Lower lobe of right lung (tissue), 2 donors: ENCODE results near the gene SNED1. TPM values are rescaled to one million over a fixed set of nuclear protein-coding genes. Genes with fewer than 3 reads are reported as not detected.
A peak's percentile ranks its signal among the peaks of the same experiment; 100 is the strongest.

Experiments used
- ATAC-seq, 2 donors: fragments of 200-7000 bp; cut with Tn5 transposase; one replicate each; pipeline ENCODE4 v1.9.1; 2020 to 2022; ENCODE audit warnings: mild to moderate bottlenecking in 2 of 2, moderate library complexity in 2 of 2
- DNase-seq: peaks from one replicate; pipeline ENCODE4 v3.0.0-alpha.2; 2020
- H3K27ac ChIP-seq: fragments of 200-600 bp; one replicate; pipeline ENCODE4 v1.8.0; 2022
- H3K27me3 ChIP-seq: fragments of 200-600 bp; one replicate; pipeline ENCODE4 v1.8.0; 2022; ENCODE audit warnings: low read depth
- H3K36me3 ChIP-seq: fragments of 200-600 bp; one replicate; pipeline ENCODE4 v1.8.0; 2022; ENCODE audit warnings: mild to moderate bottlenecking
- H3K4me1 ChIP-seq: fragments of 200-600 bp; one replicate; pipeline ENCODE4 v1.8.0; 2022
- H3K4me3 ChIP-seq: fragments of 200-600 bp; one replicate; pipeline ENCODE4 v1.8.0; 2022; ENCODE audit warnings: mild to moderate bottlenecking
- H3K9me3 ChIP-seq: fragments of 200-600 bp; one replicate; pipeline ENCODE4 v1.8.0; 2022
- intact Hi-C: fragments of 100-400 bp; cut with DNase I; formaldehyde crosslinking; loops from one replicate; pipeline ENCODE4 v1.11.0; 2022
- total RNA-seq: library from RNA; stranded (reverse); fragmentation: NEBNext Ultra II Directional; extraction: Animal tissue kit (Norgen Biotek cat#: 25700); gene quantifications from one replicate; pipeline ENCODE4 v1.2.1, GENCODE V29; 2021
- TF ChIP-seq, protein P1 (sequence below): fragments of 200-600 bp; IDR thresholded peaks from one replicate; pipeline ENCODE4 v1.8.0; 2022; ENCODE audit warnings: antibody characterized with exemption, mild to moderate bottlenecking
- donor health status: DM: no; HTN: yes; CAD: no; lungs with severe emphysema.

The SNED1 gene
- total RNA-seq, 1 donor from 2014 or later, result 36.2 TPM

DNA sequence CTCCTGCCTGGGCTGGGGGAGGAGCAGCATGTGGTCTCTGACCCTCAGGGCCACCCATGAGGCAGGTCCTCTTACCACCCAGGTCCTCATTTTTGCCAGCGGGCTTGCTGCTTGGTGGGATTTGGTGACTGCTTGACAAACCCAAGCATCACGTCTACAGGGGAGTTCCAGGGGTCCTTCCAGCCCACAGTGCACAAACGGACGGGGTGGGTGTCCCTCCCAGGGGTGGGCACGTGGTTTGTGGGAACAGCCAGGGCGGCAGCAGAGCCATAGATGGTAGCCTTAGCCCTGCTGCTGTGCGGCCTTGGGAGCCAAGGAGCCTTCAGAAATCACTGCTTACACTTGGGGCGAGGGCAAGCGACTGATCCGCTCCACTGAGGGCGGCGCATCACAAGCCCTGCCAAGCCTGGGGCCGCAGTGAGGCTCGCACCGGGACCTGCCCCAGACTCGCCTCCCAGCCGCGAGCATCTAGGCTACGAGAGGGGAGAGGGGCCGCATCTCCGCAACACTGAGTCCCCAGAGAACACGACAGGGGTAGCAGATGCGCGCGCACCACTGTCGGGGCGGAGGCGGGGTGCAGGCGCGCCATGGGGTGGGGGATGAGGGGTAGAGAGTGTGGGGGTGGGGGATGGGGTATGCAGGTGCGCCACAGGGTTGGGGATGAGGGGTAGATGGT lies 36.9 kb downstream of the SNED1 start:
- no peak for DNase-seq
- H3K4me1 ChIP-seq, result peaks cover 15% of the 10 kb centered on the region
- no peaks in the 10 kb centered on the region for H3K9me3 ChIP-seq
- H3K4me3 ChIP-seq, result no peak overlapping the region
- peaks cover 65% of the 10 kb centered on the region for H3K36me3 ChIP-seq
- no peak overlapping the region for H3K27ac ChIP-seq
- intact Hi-C loops, result no loop called here
- no peaks in the 10 kb centered on the region for H3K27me3 ChIP-seq
- TF ChIP-seq, protein P1, sequence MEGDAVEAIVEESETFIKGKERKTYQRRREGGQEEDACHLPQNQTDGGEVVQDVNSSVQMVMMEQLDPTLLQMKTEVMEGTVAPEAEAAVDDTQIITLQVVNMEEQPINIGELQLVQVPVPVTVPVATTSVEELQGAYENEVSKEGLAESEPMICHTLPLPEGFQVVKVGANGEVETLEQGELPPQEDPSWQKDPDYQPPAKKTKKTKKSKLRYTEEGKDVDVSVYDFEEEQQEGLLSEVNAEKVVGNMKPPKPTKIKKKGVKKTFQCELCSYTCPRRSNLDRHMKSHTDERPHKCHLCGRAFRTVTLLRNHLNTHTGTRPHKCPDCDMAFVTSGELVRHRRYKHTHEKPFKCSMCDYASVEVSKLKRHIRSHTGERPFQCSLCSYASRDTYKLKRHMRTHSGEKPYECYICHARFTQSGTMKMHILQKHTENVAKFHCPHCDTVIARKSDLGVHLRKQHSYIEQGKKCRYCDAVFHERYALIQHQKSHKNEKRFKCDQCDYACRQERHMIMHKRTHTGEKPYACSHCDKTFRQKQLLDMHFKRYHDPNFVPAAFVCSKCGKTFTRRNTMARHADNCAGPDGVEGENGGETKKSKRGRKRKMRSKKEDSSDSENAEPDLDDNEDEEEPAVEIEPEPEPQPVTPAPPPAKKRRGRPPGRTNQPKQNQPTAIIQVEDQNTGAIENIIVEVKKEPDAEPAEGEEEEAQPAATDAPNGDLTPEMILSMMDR, result no peak
- ATAC-seq, result no peak

- ATAC-seq (peak; percentile 33 to 51), DNase-seq (no peak)
- no peak overlapping the region for H3K27ac ChIP-seq
- H3K4me3 ChIP-seq, result peak overlapping the region; percentile 46
- H3K9me3 ChIP-seq, result no peaks in the 10 kb centered on the region
- H3K27me3 ChIP-seq, result no peaks in the 10 kb centered on the region
- intact Hi-C loops, result no loop called here
- TF ChIP-seq, protein P1, result no peak
- peaks cover 65% of the 10 kb centered on the region for H3K36me3 ChIP-seq
- H3K4me1 ChIP-seq, result peaks cover 15% of the 10 kb centered on the region
Measured at GRCh38 chr2:241035818-241036396, 37.5 kb downstream of the SNED1 start.

DNA sequence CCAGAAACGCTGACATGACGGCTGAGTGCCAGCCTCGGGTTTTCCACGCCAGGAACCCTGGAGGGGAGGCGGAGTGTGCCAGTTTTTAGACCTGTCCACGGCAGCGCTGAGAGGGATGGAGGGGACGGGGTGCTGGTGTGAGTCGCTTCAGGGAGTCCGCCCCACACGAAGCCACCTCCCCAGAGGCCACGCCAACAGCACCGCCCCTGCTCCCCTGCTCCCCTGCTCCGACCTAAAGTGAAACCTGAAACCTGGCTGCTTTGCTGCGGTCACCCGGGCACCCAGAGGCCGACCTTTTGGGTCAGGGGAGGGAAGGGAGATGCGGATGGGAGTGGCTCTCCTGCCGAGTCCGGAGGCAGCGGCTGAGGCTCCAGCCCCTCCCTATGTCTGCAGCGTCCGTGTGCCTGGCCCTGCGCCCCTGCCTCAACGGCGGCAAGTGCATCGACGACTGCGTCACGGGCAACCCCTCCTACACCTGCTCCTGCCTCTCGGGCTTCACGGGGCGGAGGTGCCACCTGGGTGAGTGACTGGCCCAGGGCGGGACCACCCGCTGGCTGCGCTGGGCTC lies 38.1 kb downstream of the SNED1 start:
- Histone ChIP-seq H3K9me3 (no peaks in the 10 kb centered on the region), H3K4me1 (peaks cover 15% of the 10 kb centered on the region), H3K36me3 (peaks cover 65% of the 10 kb centered on the region), H3K27me3 (no peaks in the 10 kb centered on the region), H3K27ac (peak overlapping the region; percentile 33), H3K4me3 (peak overlapping the region; percentile 46)
- DNase-seq (no peak), ATAC-seq (peak; percentile 78 to 83)
- intact Hi-C loops, result no loop called here
- TF ChIP-seq, protein P1, result no peak

DNA sequence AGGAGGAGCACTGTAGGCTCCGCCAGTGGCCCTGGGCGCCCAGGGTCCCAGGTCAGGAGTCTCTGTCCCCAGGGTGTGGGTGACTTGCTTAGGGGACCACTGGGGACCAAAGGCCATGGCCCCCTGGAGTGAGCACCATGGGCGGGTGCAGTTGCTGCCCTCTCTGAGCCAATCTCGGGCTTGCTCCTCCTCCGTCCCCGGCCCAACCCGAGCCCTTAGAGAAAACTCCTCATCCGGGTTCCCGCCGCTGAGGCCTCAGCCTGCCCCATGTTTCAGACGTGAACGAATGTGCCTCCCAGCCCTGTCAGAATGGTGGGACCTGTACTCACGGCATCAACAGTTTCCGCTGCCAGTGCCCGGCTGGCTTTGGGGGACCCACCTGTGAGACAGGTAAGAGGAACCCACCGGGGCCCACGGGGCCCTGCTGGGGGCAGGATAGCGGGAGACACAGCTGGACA lies 38.6 kb downstream of the SNED1 start:
- Histone ChIP-seq H3K9me3 (no peaks in the 10 kb centered on the region), H3K27ac (peak overlapping the region; percentile 33), H3K4me3 (peak overlapping the region; percentile 46), H3K36me3 (peaks cover 61% of the 10 kb centered on the region), H3K4me1 (peaks cover 15% of the 10 kb centered on the region), H3K27me3 (no peaks in the 10 kb centered on the region)
- TF ChIP-seq, protein P1, result no peak
- ATAC-seq (no peak), DNase-seq (no peak)
- intact Hi-C loops, result no loop called here

DNA sequence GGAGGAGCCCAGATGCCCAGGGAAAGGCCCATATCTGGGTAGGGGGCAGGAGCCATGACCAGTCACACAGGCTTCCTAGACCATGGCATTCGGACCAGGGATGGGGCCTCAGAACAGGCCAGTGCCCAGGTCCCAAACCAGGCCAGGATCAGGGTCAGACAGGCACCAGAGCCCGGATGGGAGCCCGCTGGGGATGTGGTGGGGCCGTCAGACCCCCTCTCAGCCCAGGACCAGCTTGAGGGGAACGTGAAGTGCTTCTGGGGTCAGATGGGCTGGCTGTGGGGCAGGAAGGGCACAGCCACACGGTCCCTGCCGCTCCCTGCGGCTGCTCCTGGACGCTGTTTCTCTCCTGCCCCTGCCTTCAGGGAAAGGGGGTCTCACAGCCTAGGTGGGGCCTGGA lies 39.1 kb downstream of the SNED1 start:
- no peak overlapping the region for H3K27ac ChIP-seq
- H3K9me3 ChIP-seq, result no peaks in the 10 kb centered on the region
- TF ChIP-seq, protein P1, result no peak
- DNase-seq, result no peak
- peaks cover 61% of the 10 kb centered on the region for H3K36me3 ChIP-seq
- no peak overlapping the region for H3K4me3 ChIP-seq
- intact Hi-C loops, result no loop called here
- no peaks in the 10 kb centered on the region for H3K27me3 ChIP-seq
- no peak for ATAC-seq
- H3K4me1 ChIP-seq, result peaks cover 15% of the 10 kb centered on the region
